Motor neuron (in vitro differentiated cells): ENCODE data around the gene CD6. TPM values are rescaled to one million over a fixed set of nuclear protein-coding genes. Genes with fewer than 3 reads are reported as not detected.

Experiments used
- ATAC-seq, 8 experiments: fragments of 200-7000 bp; cut with Tn5 transposase; replicated peaks in 6 of 8; 2 replicates each; pipeline ENCODE4 v1.8.0; 2021; ENCODE audit warnings: mild to moderate bottlenecking in 8 of 8, moderate library complexity in 8 of 8
- H3K27ac ChIP-seq, 2 donors: fragments of 250-450 bp; sonication (Bioruptor Pico); 2 replicates each; pipeline ENCODE4 v1.9.0; 2021; ENCODE audit warnings: antibody characterized with exemption in 2 of 2, mild to moderate bottlenecking in 2 of 2, moderate library complexity in 1 of 2
- H3K4me1 ChIP-seq, 2 donors: fragments of 250-450 bp; sonication (Bioruptor Pico); replicated peaks in 1 of 2; 2 replicates each; pipeline ENCODE4 v1.6.1; 2021; ENCODE audit warnings: antibody characterized with exemption in 2 of 2, mild to moderate bottlenecking in 2 of 2, moderate library complexity in 1 of 2
- H3K4me3 ChIP-seq, 5 donors: fragments of 250-450 bp; sonication (Bioruptor Pico); 2 replicates each; pipeline ENCODE4 v1.9.0; 2021; ENCODE audit warnings: antibody characterized with exemption in 5 of 5, mild to moderate bottlenecking in 5 of 5, moderate library complexity in 4 of 5
- WGBS, 10 experiments: fragments of 450-650 bp; shearing (Covaris generic); methylation state at CpG; one replicate each; pipeline ENCODE4 v1.0.0; 2022; 5-methylcytosine and 5-hydroxymethylcytosine counted together
- in situ Hi-C, 9 experiments: fragments of 400-800 bp; cut with MboI; loops; one replicate each; pipeline ENCODE4 v1.15.0; 2021; ENCODE audit warnings: low sequenced_read_pairs in 9 of 9, low pct_unique_long_range_greater_than_20kb in 2 of 9; ENCODE audit not compliant: unreplicated experiment in 9 of 9
- total RNA-seq, 8 experiments: library from RNA; unstranded; fragments of 300-600 nt; gene quantifications; 2 replicates each; pipeline versions ENCODE4 v1.2.3 to v1.2.4, GENCODE V29; 2022

Gene CD6
- total RNA-seq, 8 experiments from 2014 or later: 0.14 to 1.7 (median 0.63) TPM; not detected in 1

DNA sequence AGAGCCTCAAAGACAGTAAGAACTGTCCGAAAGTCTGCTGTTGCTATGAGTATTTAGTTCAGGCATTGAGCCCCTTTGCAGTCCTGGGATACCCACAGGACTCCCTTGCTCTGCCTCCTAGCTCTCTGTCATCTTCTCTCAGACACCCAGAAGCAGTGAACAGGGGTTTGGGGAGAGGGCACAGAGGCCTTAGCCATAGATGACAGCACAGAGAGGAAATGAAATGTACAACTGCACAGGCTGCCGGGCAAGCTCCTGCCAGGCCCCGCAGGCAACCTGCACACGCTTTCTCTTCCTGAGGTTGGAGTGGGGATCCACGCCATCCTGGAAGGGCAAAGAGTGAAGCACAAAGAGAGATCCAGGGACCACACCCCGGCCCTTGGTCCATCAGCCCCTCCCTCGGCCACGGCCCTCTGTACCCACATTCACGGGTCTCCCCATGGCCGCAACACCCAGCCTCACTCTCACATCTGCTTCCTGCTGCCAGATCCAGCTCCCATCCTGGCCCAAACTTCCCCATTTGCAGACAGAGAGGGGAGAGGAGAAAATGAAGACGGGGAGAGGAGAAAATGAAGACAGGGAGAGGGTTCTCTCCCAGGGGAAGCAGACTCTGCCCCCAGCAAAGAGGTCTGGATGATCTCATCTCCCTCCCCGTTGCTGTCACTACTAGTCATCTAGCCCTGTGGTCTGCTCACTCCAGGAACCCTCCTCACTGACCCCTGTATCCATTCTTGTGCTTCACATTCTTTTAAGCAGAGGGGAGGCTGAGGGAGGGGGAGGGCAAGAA lies 40.7 kb downstream of the CD6 start:
- H3K27ac ChIP-seq: peak overlapping the region in 1 of 2 donors; percentile 13
- H3K4me3 ChIP-seq: no peak overlapping the region
- in situ Hi-C loops: no loop called here
- peak in 5 of 8 experiments; percentile 61 to 93 (median 86) for ATAC-seq
- H3K4me1 ChIP-seq: peaks cover 9 to 28% of the 10 kb centered on the region in 2 donors
- WGBS, 10 experiments: 0 to 100% (median 47%) methylated on average over 1 to 6 of the region's 12 CpGs; no CpG with 5 or more reads in 3 of the 10 experiments

DNA sequence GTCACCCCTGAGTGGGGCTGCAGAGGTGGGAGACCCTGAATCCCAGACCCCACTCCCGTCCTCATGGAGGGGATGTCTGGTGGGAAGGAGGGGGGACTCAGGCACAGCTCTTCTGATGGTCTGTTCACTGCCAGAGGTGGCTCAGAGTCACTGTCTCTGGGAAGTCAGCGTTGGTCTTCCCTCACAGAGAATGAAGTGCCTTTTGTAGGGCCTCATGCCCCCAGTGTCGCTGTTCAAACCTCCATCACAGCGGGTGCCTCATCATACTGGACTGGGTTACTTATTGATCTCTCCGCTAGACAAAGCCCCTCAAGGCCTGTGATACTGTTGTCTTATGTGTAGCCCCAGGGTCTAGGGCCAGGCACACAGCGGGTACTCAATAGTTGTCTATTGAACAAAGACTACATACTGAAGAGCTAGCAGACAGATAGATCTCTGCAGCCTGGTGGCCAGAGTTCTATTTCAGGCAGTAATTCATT lies 41.3 kb downstream of the CD6 start:
- in situ Hi-C loops: no loop called here
- Histone ChIP-seq H3K27ac (peak overlapping the region in 1 of 2 donors; percentile 13), H3K4me1 (peaks cover 9 to 22% of the 10 kb centered on the region in 2 donors), H3K4me3 (no peak overlapping the region)
- WGBS, 10 experiments: 35 to 100% (median 58%) methylated on average over 1 to 4 of the region's 6 CpGs; no CpG with 5 or more reads in 4 of the 10 experiments
- ATAC-seq: peak in 5 of 8 experiments; percentile 40 to 77 (median 65)

- ATAC-seq: no peak
- in situ Hi-C loops: no loop called here
- no peak overlapping the region for H3K4me3 ChIP-seq
- H3K4me1 ChIP-seq: peaks cover 0 to under 1% of the 10 kb centered on the region in 2 donors
- 20 to 100% methylated on average over 1 to 2 of the region's 7 CpGs; no CpG with 5 or more reads in 8 of the 10 experiments for WGBS, 10 experiments
- no peak overlapping the region for H3K27ac ChIP-seq
Observed at GRCh38 chr11:61018059-61018458, 46.6 kb downstream of the CD6 start.

DNA sequence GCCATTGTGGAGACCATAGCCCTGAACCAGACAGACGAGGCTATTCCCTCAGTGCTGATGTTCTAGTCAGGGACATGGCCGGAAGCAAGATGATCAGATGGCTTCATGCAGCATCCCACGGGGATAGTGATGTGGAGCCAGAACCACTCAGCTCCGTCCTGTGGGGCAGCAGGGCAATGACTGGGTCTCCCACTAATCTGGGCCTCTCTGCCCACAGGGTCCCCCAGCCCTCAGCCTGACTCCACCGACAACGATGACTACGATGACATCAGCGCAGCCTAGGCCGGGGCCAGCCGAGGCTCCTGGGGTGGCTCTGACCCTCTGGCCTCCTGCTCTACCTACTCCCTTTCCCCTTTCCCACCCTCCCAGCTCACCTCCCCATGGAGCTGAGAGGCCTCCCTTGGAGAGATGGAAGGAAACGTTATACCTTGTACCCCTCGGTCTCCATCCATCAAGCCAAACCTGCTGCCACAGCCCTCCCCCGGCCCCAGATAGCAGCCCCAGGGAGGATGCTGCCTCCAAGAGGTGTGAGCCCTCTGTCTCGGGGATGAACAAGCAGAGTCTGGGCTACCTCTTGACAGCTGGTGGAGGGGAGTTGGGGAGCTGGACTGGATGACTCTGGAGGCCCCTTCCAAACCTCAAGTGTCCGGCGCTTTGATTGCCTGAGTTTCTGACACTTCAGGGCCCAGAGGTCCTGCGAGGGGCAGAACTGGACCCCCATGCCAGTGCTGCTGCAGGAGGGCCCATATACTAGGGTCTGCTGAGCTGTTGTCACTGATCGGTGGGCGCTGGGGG lies 47.8 kb downstream of the CD6 start:
- no peak overlapping the region for H3K27ac ChIP-seq
- in situ Hi-C loops: no loop called here
- no peaks in the 10 kb centered on the region for H3K4me1 ChIP-seq
- H3K4me3 ChIP-seq: no peak overlapping the region
- peak in 1 of 8 experiments; percentile 29 for ATAC-seq
- WGBS, 10 experiments: 0 to 94% (median 84%) methylated on average over 1 to 5 of the region's 19 CpGs; no CpG with 5 or more reads in 1 of the 10 experiments

DNA sequence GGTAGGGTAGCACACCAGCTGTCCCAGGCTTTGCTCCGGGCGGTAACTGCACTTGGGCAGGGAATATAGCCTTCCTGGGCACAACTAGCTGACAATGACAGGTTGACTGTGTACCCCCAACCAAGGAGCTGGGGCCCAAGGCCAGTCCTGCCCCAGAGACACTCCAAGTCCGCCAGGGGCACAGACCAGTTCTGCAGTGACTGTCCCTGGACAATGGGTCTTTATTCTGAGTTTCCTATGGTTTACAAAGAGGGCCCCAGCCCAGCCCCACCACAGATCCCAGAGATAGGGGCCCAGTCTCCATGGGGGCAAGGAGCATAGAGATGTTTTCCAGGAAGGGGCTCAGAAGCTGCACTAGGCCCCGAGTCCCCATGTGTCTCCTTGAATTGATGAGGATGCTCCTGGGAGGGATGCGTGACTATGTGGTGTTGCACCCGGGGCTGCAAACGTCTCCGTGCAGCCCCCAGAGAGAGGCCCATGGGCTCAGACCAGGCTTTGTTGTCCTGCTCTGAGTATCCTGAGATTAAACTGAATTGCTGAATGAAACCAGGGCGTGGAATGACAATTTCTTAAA lies 48.4 kb downstream of the CD6 start:
- in situ Hi-C loops: no loop called here
- 0 to 100% (median 87%) methylated on average over 1 to 7 of the region's 9 CpGs; no CpG with 5 or more reads in 1 of the 10 experiments for WGBS, 10 experiments
- Histone ChIP-seq H3K27ac (no peak overlapping the region), H3K4me1 (no peaks in the 10 kb centered on the region), H3K4me3 (no peak overlapping the region)
- ATAC-seq: peak in 1 of 8 experiments; percentile 46

DNA sequence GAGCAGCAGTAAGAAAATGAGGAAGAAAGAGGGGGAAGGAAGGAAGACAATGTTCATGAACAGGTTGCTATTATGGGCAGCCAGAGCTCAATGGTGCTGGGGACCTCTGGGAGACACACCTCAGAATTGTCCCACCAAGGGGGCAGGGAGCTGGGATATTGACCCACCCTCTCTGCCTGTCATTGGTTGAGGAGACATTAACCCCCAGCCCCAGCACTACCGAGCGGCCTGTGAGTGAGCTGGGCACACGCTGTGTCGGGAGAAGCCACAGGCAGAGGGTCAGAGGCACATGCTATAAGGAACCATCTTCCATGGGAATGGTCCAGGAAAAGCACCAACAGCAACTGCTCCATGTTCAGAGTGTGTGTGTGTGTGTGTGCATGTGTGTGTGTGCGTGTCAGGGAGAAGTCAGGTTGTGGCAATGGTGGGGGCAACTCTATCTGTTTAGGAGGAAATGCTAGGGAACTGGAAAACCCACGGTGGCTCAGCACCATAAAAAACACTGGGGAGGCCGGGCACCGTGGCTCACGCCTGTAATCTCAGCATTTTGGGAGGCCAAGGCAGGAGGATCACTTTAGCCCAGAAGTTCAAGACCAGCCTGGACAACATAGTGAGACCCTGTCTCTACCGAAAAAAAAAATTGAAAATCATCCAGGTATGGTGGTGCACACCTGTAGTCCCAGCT lies 49.2 kb downstream of the CD6 start:
- WGBS, 10 experiments: 48 to 100% (median 90%) methylated on average over 2 to 7 of the region's 10 CpGs; no CpG with 5 or more reads in 3 of the 10 experiments
- ATAC-seq: no peak
- H3K4me1 ChIP-seq: no peaks in the 10 kb centered on the region
- no peak overlapping the region for H3K4me3 ChIP-seq
- H3K27ac ChIP-seq: no peak overlapping the region
- in situ Hi-C loops: no loop called here

DNA sequence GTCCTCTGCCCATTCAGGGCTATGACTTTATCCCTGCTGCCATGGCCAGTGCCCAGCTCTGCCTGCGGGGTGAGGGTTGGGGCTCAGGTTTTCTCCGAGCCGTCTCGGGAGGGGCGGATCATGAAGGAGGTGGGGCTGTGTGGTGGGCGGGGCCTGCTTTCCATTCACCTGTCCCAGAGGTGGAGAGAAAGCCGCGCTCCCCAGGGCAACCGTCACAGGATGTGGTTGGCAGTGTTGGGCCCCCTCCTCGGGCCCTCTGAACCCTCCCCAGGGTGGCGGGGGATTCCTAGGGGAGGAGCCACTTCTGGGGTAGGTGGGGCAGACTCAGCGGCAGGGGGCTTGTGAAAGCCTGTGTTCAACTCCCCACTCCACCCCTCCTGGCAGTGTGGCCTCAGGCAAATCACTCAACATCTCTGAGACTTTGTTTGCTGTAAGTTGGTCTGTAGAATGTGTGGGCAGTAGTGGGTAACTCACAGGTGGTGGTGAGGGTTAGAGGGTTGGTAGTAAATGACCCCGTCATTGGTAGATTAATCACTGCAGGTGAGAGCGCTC lies 50.3 kb downstream of the CD6 start:
- ATAC-seq: peak in 1 of 8 experiments; percentile 23
- no peak overlapping the region for H3K4me3 ChIP-seq
- 83 to 100% methylated on average over 1 of the region's 14 CpGs; no CpG with 5 or more reads in 8 of the 10 experiments for WGBS, 10 experiments
- H3K27ac ChIP-seq: no peak overlapping the region
- in situ Hi-C loops: no loop called here
- peaks cover 0 to 6% of the 10 kb centered on the region in 2 donors for H3K4me1 ChIP-seq

DNA sequence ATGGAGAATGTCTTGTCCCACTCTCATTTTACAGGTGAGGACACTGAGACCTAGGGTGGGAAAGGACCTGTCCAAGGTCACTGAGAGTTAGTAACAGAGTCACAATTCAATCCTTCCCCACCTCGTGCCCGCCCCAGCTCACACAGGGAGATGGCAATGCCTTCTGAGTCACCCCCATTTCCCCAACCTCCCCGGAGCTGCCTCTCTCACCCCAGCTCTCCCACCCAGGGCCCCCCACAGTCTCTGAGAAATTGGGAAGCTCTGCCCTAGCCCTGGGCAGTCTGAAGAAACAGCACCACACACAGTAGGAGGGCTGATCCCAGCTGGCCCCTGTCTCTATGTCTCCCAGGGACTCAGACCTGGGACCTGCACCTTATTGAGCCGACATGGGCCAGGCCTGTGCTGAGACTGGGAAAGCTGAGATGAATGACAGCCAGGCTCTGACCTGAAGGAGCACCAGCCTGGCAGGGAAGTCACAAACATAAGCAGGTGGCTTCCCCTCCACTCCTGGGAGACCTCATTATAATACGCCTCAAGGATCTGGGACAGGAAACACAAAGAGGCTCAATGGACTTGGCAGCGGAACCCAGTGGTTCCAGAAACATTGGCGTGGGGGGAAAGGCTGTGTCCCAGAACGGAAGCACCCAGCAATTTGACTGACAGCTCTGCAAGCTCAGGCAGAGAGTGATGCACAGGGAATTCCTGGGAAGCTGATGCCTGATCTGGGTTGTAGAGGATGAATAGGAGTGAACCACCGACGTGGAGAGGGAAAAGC lies 51.0 kb downstream of the CD6 start:
- WGBS, 10 experiments: 36 to 81% (median 69%) methylated on average over 2 to 6 of the region's 10 CpGs; no CpG with 5 or more reads in 4 of the 10 experiments
- H3K4me3 ChIP-seq: no peak overlapping the region
- no peak for ATAC-seq
- in situ Hi-C loops: no loop called here
- no peak overlapping the region for H3K27ac ChIP-seq
- H3K4me1 ChIP-seq: peaks cover 0 to 10% of the 10 kb centered on the region in 2 donors

DNA sequence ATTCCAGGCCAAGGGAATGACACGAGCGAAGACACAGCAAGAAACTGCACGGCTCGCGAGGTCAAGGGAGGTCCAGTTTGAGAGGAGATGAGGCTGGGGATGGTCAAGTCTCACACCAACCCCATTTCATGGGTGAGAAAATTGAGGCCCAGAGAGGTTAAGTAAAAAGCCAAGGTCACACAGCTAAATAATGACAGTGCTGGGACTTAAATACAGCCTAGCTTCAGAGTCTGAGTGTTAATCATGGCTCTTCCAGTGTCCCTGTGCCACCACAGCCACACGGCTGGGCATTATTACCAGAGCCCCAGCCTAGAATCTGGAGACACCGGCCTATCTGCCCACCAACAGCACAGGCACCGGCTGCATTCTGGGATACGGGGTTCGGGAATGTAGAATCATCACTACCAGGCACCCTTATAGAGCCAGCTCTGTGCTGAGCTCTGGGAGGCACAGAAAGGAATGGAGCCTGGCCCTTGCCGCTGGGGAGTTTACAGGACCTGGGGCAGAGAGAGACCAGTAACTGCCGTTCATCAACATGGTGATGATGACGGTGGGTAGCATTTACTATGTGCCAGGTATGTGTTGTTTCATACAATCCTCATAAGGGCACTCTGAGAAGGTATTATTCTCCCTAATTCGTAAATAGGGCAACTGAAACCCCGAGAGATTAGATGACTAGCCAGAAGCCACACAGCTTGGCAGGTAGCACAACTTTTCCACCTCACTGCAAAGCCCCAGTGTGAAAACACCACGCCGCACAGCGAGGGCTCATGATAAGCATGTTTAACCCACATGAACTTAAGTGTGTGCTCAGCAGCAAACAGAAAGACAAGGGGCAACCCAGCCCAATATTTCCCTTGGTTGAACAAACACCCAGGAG lies 51.8 kb downstream of the CD6 start:
- in situ Hi-C loops: no loop called here
- peaks cover 0 to 10% of the 10 kb centered on the region in 2 donors for H3K4me1 ChIP-seq
- no peak overlapping the region for H3K4me3 ChIP-seq
- WGBS, 10 experiments: 40 to 93% (median 79%) methylated on average over 1 to 16 of the region's 18 CpGs; no CpG with 5 or more reads in 2 of the 10 experiments
- H3K27ac ChIP-seq: no peak overlapping the region
- ATAC-seq: peak in 1 of 8 experiments; percentile 7

GRCh38 chr11:61023966-61024295 lies 52.5 kb downstream of the CD6 start:
- in situ Hi-C loops: no loop called here
- Histone ChIP-seq H3K27ac (no peak overlapping the region), H3K4me1 (peaks cover 0 to 10% of the 10 kb centered on the region in 2 donors), H3K4me3 (no peak overlapping the region)
- WGBS, 10 experiments: 17 to 40% methylated on average over 1 of the region's 5 CpGs; no CpG with 5 or more reads in 8 of the 10 experiments
- no peak for ATAC-seq
